GM21717 (cell line): ENCODE results near the gene ENOX1.

Experiments
- ATAC-seq: cut with Tn5 transposase; IDR thresholded peaks from one replicate; pipeline ENCODE4 v1.9.1; 2021; ENCODE audit warnings: mild to moderate bottlenecking, moderate library complexity; ENCODE audit not compliant: unreplicated experiment

The ENOX1 gene

DNA sequence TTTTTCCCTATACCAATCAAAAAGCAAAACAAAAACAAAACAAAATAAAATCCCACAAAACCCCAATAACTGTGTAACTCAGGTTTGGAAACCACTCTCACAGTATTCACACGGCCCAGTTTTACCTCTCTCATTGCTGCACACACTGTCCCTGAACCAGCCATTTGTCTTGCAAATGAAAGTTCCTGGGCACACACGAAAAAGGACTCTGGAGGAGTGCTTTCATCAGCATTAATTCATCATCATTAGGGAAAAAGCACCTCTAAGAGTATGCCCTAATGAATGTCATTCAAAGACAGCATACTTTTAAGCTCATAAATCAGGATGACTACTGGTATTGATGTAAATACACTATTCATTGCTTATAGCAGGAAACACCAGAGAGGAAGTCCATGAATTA, 457.1 kb downstream of the ENOX1 start:
- no peak for ATAC-seq

DNA sequence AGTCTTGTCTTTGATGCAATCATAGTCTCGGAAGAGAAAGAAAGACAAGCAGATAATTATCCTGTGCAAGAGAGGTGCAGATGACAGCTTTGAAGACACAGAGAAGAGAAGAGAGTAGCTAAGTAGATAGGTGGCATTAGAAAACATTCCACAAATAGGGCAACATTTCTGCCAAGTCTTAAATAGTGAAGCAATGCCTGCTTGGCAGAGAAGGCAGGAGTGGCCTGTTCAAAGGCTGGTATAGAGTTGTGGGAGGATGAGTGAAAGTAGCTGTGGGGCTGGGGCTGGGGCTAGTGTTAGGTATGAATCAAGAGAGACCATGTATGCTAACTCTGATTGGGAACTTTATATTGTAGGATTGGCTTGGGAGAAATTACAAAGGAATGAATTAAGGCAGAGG, 457.9 kb downstream of the ENOX1 start:
- ATAC-seq: no peak

DNA sequence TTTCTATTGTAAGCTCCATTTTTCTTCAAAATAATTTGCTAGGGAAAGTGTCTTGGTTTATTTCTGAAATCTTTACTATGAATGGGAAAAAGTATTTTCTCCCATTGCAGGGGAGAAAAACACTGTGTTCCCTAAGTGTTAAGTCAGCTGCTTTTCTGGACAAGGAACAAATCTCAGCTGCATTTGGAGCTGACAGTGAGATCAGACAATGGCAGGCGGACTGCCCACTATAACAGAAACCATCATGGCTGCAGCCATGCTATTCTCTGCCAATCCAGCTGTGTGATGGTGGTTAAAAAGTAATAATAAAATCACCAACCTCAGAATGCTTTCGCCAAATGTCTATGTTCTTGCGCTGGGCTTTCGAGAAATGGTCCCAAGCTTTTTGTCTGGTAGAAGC, 460.7 kb downstream of the ENOX1 start:
- no peak for ATAC-seq

DNA sequence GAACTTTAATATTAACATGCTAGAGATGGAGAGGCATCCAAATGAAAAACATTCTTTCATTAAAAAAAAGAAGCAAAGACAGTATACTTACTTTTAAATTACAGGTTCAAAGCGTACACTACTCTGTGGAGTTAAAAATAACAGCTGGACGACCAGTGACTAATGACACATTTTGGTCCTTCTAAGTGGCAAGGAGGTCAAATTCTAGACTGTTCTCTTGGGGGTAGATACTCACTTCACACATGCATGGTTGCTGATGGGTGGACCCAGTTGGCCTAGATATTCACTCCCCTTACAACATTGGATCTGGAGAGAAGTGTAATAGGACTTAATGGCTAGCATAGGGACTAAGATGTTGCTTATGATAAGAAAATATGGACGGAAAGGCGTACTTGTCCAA, 461.1 kb downstream of the ENOX1 start:
- ATAC-seq: no peak

DNA sequence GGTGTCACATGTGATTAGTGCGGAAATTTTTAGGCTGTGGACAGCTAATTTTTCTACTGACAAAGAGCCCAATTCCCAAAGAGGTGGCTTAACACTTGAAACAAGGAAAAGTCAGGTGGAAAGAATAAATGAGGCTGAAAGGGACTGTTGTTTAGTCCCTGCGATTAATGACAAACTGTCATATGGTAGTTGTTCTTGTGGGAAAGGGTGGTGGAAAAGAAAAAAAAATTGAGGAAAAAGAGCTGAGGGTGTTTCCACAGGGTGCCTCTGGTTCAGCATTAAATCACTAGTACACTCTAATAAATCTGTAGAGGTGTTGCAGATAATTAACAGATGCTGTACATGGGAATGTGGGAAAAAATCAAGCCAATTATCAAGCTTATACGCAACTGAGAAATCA, 462.6 kb downstream of the ENOX1 start:
- no peak for ATAC-seq

DNA sequence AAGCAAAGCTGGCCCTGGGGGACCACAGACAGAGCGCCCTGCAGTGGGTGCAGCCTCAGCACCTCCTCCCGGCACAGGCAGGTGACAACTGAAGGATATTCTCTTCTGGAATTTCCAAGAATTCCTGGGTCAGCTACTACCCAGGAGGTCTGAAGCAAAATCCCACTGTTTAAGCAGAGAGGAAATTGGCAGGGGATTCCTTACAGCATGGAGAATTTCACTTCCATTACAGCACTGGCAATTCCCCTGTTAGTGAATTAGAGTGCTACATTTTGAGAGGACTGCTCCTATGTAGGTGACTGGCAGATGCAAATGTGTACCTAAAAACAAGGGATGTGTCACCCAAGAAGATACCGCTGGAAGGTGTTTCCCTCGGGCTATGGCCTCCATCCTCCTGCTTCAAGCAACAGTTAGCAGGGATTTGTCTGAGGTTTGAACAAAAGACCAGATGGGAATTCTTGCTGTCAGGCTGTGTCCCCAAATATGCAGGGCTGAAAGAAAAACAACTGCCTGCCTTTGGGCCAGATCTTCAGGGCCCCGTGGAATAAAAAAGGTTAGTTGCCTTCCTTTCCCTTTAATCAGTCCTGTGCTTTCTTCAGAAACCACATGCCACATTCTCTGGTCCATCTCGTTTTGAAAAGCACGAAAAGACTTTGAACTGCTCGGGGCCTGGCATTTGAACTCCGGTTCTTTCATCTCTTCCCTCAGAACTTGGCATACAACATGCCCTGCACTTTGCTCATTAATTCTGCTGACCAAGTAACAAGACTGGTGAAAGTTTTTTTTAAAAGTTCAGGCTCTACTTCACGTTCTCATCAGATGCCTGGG, 466.9 kb downstream of the ENOX1 start:
- ATAC-seq: no peak

DNA sequence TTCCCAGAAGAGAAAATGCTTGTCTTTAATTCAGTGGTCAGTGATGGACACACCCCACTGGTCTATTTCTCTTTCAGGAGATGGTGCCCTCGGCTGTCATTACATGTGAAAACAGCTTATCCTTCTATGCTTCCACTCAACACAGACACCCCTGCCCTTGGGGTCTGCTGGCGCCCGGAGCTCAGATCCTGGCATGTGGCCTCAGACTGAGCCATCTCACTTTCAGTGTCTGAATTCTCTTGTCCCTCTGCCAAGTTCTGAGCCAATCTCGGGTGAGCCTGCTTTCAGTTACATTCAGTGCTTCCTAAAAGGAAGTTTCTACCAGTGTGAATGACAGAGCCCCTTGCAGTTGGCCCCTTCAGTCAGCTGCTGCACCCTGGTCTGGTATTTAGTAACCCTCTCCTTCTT, 469.8 kb downstream of the ENOX1 start:
- no peak for ATAC-seq

DNA sequence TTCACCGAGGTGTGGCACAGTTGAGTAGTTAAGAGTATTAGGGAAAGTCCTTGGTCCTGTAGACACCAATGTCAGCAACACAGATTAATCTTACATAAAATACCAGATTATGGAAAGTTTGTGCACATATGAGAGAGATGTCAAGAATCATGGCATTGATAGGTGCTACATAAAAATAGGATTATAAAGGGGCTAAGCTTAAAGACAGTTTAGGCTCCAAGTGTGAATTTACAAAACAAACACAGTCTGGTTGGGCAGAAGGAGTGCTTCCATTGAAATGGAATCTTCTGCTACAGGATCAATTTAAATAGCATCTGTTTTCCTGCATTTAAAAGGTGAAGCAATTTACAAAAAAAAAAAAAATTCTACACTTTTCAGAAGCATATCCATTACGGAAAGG, 470.5 kb downstream of the ENOX1 start:
- ATAC-seq: no peak

DNA sequence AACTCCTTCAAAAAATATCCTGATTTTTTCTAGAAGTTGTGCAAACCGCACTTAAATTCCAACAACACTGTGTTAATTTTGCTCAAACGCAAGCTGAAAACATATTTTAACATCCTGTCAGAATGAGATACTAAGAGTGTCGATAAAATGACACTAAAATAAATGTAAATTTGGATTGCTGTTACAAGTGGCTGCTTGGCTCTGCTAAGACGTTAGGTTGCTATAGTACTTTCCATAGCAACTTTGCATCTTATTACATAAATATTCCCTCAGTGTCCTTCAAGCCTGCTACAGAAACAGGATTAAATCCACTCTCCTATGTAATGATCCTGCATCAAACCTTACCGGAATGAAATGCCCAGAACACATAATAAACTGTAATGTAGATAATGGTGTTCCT, 471.2 kb downstream of the ENOX1 start:
- ATAC-seq: no peak

DNA sequence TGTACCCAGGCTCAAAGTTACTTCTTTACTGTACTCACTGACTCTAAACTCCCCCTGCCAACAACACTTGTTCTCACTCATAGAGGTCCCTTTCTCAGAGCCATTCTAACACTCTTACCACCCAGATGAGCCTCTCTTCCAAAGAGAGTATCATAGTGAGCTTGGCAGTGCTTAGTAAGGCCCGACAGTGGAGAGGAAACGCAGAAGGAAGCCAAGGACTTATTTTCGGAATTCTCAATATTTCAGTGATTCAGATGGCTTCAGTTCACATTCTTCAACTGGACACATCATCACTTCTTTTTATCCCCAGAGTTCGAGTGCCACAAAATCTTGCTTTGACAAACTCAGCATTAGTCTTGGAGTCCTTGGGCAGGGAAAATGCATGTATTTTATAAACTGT, 477.5 kb downstream of the ENOX1 start:
- no peak for ATAC-seq

DNA sequence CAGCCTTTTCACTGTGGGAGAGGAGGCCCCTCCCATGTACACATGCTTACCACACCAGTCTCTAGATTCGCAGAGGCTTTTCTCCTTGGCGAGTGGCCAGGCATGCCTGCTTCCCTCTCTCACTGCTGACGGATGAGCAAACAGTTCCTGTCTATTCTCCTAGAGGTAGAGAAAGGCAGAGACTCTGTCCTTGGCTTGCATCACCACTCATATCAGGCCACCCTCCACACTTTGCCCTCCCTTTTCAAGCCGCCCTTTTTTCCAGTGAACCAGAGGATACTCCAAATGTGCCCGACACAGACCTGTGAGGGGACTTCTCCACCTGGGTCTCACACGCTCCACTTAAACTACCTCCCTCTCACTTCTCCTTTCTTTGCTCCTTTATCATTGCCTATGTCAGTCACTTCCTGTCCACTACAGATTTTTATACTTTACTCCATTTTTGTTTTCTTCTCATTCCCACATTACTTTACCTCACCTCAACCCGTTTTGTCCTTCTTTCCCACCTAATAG, 478.8 kb downstream of the ENOX1 start:
- peak; percentile 78 for ATAC-seq

DNA sequence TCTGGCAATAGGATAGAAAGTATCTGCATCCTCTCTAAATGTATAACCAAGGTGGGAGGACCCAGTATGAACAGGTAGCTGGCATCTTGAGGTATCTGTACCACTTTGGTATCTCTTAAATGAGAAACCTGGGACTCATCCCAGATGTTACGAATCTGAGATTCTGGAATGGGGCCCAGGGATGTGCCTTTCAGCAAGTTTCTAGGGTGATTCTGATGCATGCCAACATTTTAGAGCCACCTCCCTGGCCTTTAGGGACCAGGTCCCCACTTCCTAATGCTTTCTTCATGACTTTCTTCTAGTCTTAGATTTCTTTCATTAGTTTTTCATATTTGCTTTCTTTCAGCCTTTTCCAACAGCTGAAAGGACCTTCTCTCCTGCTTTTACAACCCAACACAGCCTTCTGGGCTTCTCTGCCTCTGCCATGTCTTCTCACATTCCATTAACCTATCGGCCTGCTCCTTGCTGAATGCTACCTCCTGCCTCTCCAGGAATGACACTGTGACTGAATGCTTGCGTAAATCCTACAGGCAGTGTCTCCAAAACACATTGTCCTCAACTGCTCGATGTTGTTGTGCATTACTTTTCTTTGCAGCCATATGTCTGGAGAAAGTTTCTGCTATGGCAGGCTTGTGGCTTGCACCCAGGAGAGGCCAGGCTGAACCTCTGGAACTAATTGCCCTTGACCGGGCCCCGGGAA, 479.4 kb downstream of the ENOX1 start:
- ATAC-seq: no peak

DNA sequence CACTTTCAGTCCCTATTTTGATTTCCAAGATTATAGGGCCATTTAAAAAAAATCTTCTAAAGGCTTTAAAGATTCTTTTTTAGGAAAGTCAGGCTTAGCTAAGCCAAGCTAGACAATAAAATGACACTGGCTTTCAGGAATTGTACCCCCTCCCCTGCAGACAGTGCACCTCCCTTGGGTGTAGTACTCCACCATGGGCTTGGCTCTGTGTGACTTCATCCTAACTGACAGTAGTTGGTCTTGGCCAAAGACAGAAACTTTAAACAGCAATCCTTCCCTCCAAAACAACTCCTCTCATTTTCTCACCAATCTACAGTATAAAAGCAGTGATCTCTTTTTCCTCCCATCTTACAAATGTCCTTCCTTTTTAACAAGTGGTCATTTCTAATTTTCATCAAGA, 480.4 kb downstream of the ENOX1 start:
- no peak for ATAC-seq

DNA sequence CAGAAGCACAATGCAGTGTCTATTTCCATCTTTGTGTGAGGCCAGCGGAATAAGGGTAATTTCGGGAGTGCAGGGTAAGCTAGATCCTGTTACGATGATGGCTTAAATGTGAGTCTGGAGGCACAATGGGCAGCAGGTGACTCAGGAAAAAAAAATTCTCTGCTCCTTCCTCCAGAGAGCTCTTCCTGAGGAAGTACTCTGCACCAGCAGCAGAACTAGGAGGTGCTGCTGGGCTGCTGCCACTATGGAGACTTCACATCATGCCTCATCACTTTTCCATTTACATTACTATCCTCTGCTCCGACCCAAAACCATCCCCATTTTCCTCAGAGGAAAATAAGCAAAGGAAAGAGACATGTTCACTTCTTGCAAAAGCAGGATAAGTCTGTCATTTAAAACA, 481.4 kb downstream of the ENOX1 start:
- ATAC-seq: no peak

DNA sequence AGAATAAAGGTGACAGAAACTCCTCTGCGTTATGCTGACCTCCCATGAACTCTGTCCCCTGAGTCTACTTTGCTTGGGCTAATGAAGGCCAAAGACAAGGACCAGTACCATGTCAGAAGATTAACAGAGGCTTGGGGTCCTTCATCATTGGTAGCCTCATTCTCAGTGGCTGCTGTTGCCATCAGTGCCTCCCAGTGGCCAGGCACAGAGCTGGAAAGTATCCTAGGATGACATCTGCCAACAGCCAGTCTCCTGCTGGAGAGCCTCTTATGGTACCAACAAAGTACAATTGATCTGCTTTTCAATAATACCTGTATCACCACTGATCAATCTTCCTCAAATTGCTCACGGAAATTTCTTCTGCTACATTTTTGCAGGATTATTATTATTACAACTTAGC, 481.8 kb downstream of the ENOX1 start:
- no peak for ATAC-seq

DNA sequence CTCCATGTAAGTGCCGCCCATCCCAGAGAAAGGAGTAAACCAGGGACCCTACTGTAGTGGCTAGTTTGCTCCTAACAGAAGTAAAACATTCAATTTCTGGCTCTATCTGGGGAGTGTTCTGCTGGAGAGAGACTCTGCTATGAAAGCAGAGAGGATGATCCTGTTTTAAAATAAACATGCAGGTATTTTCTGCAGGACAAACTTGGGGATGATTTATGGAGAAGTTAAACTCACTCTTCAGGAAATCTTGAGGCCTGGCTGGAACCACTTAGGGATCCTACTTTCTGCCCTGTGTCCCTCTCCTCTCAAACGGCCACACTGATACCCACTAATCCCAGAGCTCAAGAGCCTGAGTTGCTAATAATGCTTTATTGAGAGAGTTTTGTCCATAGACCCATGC, 482.3 kb downstream of the ENOX1 start:
- no peak for ATAC-seq

DNA sequence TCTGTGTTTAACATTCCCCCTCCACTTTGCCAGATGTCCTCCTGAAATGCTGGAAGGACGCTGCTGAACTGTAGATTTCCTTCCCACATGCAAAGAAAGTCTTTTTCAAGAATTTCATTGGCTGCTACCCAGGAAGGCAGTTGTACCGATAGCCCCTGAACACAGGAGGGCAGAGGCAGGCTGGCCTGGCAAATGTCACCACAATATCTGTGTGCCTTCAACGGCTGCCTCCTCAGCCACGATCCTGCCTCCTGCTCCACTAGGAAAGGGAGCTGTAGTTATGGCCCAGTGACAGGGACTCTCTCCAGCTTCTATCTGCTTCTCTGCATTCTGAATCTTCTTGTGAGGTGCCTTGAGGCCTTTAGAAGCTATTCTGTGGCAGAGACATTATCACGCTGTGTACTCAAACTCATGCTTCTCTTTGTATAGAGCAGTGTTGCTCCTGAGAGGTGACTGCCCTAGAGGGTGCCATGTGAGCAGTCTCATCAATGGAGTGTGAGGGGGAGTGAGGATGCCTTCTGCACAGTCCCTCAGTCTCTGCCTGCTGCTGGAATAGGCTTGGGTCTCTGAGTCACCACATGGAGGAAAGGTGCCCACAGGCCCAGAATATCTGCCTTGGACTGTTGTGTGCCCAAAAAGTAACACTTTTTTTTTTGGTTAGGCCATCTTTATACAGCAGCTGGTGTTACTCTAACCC, 483.6 kb downstream of the ENOX1 start:
- no peak for ATAC-seq

DNA sequence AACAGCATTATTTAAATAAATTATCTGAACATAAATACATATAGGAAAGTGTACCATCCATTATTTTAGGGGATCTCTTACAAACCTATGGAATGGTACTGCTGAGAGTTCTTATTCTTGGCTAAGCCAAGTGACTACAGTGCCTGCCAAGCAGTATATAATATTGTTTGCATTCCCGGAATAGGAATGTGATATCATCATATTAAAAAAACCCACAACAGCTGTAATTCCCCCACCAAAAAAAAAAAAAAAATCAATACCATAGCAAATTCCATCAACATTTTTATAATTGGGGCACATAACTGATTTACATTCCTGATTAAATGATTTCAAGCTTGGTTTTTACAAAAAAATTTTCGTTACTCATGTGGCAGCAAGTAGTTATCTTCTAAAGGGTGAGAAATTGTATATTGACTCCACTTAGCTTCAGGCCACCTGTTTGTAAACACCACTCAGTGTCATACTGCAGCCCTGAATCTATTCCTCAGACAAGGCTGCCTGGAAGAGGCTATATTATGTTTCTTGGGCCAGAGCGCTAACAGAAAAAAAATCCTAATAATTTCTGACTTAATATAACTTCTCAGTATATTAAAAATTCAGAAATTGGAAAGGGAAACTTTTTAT, 485.3 kb downstream of the ENOX1 start:
- ATAC-seq: no peak

DNA sequence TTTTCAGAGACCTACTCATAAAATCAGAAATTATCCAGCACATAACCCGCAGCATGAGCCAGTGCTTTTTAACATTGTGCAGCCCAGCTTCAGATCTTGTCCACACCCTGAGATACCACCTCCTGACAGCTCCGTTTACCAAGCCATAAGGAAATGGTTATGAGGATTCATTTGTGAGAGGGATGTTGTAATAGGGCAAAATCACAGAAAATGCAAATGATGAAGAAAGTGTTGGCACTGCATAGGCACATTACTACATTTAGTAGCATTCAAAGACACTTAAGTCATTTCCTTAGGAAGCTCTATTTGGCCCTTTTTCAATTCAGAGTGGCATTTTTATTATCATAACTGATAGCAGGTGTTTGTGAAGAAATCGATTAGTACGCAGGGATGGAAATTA, 485.9 kb downstream of the ENOX1 start:
- ATAC-seq: no peak

DNA sequence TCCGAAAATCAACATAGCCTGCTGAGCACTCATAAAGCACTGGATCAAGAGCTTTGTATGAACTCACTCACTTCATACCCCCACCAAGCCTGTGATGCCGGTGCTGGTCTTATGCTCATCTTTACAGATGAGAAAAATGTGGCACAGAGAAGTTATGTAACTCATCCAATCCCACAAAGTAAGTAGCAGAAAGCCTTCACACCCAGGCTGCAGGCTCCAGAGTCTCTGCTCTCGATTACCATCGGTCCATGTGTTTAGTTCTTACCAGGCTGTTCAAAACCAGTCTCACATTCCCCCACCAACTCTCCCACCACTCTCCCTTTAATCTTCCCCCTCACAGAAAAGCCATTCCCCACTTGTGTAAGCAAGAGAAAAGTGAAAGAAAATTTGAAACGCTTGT, 487.4 kb downstream of the ENOX1 start:
- no peak for ATAC-seq

DNA sequence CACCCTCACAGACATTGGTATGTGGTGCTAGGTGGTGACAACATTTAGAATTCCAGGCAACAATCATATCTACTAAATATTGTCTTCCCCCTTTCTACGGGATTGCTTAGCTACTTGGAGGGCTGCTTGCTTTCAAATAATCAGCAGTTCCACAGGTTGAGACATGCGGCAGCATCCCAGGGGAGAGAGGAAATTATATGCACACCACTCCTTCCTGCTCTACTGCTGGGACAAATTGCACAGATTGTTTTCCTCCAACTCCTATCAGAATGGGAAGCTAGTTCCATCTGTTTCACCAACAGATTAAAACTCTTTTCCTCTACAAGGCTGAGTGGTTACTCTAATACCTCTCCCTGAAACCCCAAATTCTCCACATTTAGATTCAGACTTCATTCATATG, 488.0 kb downstream of the ENOX1 start:
- ATAC-seq: no peak
